ENCODE data around the gene ATXN1. TPM values are rescaled to one million over a fixed set of nuclear protein-coding genes. Genes with fewer than 3 reads are reported as not detected.

The ATXN1 gene
- total RNA-seq, 4 donors from 2014 or later, result 38.7 to 78.3 (median 62.6) TPM

DNA sequence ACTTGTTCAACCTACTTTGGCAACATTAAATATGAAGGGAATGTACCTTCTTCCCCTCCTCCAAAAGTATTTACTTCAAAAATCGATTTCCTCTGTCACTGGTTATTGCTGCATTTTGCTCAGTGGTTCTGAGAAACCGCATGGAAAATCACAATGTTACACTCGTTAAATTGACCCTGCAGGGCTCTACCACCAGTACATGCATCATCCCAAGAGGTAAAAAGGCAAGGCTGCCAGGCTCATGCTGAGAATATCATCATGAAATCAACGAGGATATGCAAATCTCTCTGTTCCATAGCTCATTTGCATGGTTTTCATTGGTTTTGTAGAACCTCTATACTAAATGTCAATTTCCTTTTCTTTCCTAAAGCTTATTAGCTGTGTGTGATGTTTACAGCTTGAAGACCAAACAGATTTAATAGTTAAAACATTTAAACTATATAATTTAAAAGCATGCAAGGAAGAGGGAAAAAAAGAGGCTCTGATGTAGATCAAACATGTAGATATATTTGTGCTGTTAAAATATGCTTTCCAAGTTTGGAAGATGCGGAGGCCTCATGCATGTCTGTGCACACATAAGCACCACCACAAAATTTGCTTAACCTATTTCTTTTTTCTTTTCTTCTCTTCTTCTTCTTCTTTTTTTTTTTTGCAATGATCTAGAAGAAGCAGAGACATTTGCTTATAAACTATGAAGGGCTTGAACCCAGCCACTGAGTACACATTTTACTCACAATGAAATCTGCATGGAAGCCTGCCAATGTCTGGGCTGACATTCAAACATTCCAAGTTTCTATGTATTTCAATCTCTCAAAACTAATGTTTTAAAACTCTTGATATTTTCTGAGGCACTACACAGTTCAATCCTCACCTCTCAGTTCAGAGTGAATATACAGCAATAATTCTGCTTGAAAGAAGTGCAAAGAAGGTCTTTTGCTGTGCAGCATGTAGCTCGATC, 328.9 kb downstream of the ATXN1 start:
- ATAC-seq, result no peak
- peaks cover 4 to 49% (median 18%) of the 10 kb centered on the region in 3 donors for H3K4me1 ChIP-seq
- 60 to 76% methylated on average over 5 to 6 of the region's 6 CpGs for WGBS, 2 donors (ENCODE audit: low coverage in 1 of 2)

DNA sequence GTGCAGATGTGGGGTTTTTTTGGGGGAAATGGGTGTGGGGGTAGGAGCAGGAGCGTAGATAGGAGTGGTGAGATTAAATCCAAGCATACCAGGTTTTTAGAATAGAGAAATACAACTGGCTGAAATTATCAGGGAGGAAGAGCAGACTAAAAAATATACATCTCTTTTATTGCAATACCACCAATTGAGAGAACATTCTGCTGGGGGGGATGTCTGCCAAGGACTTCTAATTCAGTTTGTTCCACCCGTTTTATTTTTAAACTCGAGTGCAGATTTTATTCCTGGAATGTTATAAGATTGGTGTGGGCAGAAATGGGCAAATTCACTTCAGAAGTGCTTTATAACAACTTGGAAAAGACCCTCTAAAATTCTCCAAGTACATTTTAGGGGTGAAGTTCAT, 330.2 kb downstream of the ATXN1 start:
- H3K4me1 ChIP-seq, result peaks cover 4 to 49% (median 18%) of the 10 kb centered on the region in 3 donors
- no peaks in the 10 kb centered on the region for H3K27me3 ChIP-seq
- H3K9me3 ChIP-seq, result no peaks in the 10 kb centered on the region
- no peak overlapping the region for H3K4me3 ChIP-seq
- H3K27ac ChIP-seq, result no peak overlapping the region
- 37 to 77% methylated on average over 3 of the region's 3 CpGs for WGBS, 2 donors (ENCODE audit: low coverage in 1 of 2)
- H3K36me3 ChIP-seq, result no peaks in the 10 kb centered on the region
- ATAC-seq, result no peak
- TF ChIP-seq POLR2AphosphoS5 (IDR thresholded peaks at IDR 0.05) (no peak), POLR2A (IDR thresholded peaks at IDR 0.05) (no peak), EP300 (IDR thresholded peaks at IDR 0.05) (no peak)
- TF ChIP-seq, protein P1, sequence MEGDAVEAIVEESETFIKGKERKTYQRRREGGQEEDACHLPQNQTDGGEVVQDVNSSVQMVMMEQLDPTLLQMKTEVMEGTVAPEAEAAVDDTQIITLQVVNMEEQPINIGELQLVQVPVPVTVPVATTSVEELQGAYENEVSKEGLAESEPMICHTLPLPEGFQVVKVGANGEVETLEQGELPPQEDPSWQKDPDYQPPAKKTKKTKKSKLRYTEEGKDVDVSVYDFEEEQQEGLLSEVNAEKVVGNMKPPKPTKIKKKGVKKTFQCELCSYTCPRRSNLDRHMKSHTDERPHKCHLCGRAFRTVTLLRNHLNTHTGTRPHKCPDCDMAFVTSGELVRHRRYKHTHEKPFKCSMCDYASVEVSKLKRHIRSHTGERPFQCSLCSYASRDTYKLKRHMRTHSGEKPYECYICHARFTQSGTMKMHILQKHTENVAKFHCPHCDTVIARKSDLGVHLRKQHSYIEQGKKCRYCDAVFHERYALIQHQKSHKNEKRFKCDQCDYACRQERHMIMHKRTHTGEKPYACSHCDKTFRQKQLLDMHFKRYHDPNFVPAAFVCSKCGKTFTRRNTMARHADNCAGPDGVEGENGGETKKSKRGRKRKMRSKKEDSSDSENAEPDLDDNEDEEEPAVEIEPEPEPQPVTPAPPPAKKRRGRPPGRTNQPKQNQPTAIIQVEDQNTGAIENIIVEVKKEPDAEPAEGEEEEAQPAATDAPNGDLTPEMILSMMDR (IDR thresholded peaks at IDR 0.05), result no peak

More for the DNA sequence above, 328.9 kb downstream of the ATXN1 start:
- H3K27me3 ChIP-seq, result no peaks in the 10 kb centered on the region
- no peak overlapping the region for H3K4me3 ChIP-seq
- no peaks in the 10 kb centered on the region for H3K36me3 ChIP-seq
- no peak overlapping the region for H3K27ac ChIP-seq
- H3K9me3 ChIP-seq, result no peaks in the 10 kb centered on the region
- TF ChIP-seq POLR2AphosphoS5 (IDR thresholded peaks at IDR 0.05), result no peak
- no peak for TF ChIP-seq POLR2A (IDR thresholded peaks at IDR 0.05)
- TF ChIP-seq, protein P1 (IDR thresholded peaks at IDR 0.05), result no peak
- TF ChIP-seq EP300 (IDR thresholded peaks at IDR 0.05), result no peak

DNA sequence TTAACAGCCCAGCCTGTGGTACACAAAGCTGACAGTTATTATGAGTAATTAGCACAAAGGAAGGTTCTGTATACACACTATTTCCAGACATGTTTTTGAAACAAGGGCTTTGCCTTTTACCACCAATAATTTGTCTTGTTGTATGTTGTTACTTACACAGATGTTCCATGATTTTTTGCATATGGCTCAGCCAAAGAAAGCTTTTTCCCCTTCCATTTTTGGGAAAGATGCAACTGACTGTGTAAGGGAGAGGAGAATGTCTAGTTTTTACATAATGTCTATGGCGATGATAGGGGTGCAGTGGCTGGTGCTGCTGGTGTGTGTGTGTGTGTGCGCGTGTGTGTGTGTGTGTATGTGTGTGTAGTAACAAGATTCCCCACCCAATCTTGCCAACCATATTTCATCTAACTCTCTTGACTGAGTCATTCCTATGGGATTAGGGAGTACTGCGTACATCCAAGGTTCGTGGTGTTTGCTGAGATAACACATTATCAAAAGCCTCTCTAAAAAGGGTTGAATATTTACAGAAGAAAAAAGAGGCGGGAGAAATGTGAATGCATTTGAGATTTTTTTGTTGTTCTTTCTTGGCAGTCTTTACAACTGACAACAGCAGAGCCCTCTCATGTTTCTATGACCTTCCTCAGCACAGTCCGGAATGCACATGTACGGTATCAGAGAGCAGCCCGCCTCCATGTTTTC, 330.7 kb downstream of the ATXN1 start:
- no peak for ATAC-seq
- no peaks in the 10 kb centered on the region for H3K27me3 ChIP-seq
- WGBS, 2 donors (ENCODE audit: low coverage in 1 of 2), result 41 to 64% methylated on average over 8 to 9 of the region's 9 CpGs
- H3K36me3 ChIP-seq, result no peaks in the 10 kb centered on the region
- no peaks in the 10 kb centered on the region for H3K9me3 ChIP-seq
- H3K4me1 ChIP-seq, result peaks cover 4 to 49% (median 18%) of the 10 kb centered on the region in 3 donors
- no peak overlapping the region for H3K27ac ChIP-seq
- TF ChIP-seq EP300 (IDR thresholded peaks at IDR 0.05) (no peak), POLR2AphosphoS5 (IDR thresholded peaks at IDR 0.05) (no peak), POLR2A (IDR thresholded peaks at IDR 0.05) (no peak)
- TF ChIP-seq, protein P1 (IDR thresholded peaks at IDR 0.05), result no peak
- H3K4me3 ChIP-seq, result no peak overlapping the region

DNA sequence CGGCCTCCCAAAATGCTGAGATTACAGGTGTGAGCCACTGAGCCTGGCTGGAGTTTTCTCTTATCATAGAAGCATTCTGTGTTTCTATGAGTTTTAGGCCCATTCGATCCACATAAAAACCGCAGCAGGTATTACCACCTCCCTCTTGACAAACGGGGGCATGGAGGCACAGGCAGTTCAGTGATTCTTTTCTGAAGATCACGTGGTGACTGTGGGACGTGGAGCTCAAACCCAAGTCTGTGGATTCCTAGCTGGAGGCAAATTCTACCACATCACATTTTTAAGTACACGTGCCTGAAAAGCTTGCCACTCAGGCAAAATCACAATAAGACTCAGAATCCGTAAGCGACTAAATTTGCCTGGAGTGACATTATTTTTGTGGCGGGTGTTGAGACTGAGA, 331.6 kb downstream of the ATXN1 start:
- WGBS, 2 donors (ENCODE audit: low coverage in 1 of 2), result 100% methylated on average over 1 to 5 of the region's 10 CpGs

DNA sequence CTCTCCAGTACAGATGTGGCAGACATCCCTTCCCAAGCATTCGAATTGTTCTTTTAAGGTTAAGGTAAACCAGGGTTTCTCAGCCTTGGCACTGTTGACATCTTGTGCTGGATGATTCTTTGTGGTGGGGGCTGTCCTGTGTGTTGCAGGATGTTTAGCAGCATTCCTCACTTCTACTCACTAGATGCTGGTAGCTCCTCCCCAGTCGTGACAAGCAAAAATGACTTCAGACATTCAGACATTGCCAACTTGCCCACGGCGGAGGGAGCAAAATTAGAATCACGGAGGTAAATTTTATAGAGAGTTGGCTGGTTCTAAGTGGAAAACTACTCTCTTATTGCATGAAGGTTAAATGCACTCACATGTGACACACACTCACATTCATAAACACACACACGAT, 334.1 kb downstream of the ATXN1 start:
- H3K27me3 ChIP-seq, result no peaks in the 10 kb centered on the region
- ATAC-seq, result no peak
- H3K4me3 ChIP-seq, result no peak overlapping the region
- no peaks in the 10 kb centered on the region for H3K9me3 ChIP-seq
- H3K36me3 ChIP-seq, result no peaks in the 10 kb centered on the region
- peaks cover 4 to 26% (median 9%) of the 10 kb centered on the region in 3 donors for H3K4me1 ChIP-seq
- 94 to 97% methylated on average over 4 to 5 of the region's 6 CpGs for WGBS, 2 donors (ENCODE audit: low coverage in 1 of 2)
- TF ChIP-seq POLR2A (IDR thresholded peaks at IDR 0.05) (no peak), EP300 (IDR thresholded peaks at IDR 0.05) (no peak), POLR2AphosphoS5 (IDR thresholded peaks at IDR 0.05) (no peak)
- TF ChIP-seq, protein P1 (IDR thresholded peaks at IDR 0.05), result no peak
- no peak overlapping the region for H3K27ac ChIP-seq

More for the DNA sequence above, 331.6 kb downstream of the ATXN1 start:
- H3K27me3 ChIP-seq, result no peaks in the 10 kb centered on the region
- peaks cover 4 to 46% (median 18%) of the 10 kb centered on the region in 3 donors for H3K4me1 ChIP-seq
- H3K36me3 ChIP-seq, result no peaks in the 10 kb centered on the region
- ATAC-seq, result no peak
- H3K27ac ChIP-seq, result no peak overlapping the region
- H3K4me3 ChIP-seq, result no peak overlapping the region
- no peaks in the 10 kb centered on the region for H3K9me3 ChIP-seq
- TF ChIP-seq POLR2AphosphoS5 (IDR thresholded peaks at IDR 0.05) (no peak), POLR2A (IDR thresholded peaks at IDR 0.05) (no peak)

Measured in gastroesophageal sphincter (tissue), 4 donors.